Suppressor macrophage treated with lipopolysaccharide for 4 hours (primary cell): Measurements from ENCODE around the gene TMEM175.

ENCODE experiments used
- DNase-seq: peaks from one replicate; pipeline ENCODE4 v3.0.0-alpha.2; 2020

Gene TMEM175

DNA sequence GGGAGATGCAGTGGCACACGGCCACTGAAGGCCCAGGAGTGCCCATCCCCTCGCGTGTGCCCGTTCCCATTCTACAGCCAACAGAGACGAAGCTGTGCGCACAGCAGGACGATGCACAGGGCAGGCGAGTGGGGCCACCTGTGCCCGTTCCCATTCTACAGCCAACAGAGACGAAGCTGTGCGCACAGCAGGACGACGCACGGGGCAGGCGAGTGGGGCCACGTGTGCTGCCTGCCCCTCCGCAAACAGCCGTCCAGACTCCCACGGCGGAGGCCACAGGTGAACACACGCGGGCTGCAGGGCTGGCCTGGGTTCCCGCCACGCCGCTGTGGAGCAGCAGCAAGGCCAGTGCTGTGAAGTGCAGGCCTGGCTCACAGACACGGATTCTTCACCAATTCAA is 32.2 kb upstream of the TMEM175 start:
- no peak for DNase-seq

DNA sequence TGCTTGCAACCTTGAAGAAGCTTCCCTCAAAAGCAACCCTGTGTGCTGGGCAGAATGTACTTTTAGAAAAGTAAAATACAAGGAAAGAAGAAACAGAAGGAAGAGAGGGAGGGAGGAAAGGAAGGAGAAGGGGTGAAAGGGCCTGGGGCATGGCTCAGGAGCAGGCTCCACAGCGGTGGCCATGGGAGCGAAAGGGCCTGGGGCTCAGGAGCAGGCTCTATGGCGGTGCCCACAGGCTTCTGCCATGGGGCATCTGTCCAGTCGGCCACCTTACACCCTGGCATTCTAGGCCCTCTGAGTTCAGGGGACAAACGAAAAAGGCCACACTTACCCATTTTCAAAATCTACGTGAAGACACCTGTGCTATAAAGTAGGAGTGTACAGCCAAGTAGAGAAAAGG is 31.5 kb upstream of the TMEM175 start:
- DNase-seq: no peak

DNA sequence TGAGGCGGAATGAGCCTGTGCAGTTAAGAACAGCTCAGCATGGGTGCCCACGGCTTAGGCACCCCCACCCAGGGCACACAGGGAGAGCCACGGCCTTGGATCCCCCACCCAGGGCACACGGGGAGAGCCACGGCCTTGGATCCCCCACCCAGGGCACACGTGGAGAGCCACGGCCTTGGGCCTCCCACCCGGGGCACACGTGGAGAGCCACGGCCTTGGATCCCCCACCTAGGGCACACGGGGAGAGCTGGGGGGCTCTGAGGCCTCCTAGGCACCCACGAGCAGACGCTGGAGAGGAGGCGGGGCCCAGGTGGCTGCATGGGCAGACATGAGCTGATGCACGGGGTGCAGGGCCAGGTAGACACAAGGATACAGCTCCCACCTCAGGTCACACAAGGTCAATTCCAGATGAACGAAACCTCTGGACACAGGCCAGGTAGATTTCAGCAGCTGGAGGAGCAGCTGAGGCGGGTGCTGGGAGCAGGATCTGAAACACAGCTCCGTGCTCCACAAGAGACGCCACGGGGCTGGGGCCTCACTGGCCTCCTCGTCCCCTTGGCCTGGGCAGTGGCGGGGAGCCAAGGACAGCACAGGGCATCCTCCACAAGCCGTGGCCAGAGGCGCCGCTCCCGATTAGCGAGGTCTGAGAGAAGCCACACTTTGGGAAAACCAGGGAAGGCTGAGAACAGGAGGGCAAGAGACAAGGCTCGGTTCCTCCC is 30.9 kb upstream of the TMEM175 start:
- no peak for DNase-seq

DNA sequence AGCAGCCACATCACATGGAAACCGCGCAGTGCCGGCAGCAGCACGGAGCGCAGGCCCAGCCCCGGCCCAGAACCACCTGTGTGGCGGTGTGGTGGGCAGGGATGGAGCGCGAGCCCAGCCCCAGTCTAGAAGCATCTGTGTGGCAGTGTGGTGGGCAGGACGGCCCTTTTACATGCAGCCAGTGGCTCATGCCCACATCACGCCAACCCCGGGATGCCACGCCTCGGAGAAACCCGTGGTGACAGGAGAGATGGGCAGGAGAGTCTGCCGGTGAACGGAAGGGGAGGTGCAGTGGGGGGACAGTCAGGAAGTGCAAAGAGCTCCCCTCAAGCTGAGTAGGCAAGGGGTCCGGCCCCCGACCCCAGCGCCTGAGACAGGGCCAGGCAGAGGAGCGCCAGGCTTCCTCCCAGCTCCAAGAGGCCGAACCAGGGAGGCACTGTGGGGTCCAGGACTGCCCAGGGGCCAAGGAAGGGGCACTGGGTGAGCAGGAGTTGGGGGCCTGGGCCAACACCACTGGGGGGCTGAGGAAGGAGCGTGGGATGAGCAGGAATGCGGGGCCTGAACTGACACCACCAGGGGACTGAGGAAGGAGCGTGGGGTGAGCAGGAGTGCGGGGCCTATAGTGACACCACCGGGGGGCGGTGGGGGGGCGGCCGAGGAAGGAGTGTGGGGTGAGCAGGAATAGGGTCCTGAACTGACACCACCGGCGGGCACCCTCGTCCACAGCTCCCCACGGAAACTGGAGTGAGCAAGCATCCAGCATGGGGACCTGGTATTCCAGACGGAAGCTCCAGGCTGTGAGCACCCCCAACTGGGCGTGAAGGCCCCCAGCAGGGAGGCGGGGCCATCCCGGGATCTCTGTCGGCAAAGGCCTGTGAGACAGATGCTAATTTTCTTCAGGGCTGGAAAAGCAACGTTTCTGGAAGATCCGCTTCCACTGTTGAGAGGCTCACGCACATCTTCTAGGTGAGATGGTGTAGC is 28.9 kb upstream of the TMEM175 start:
- no peak for DNase-seq

GRCh38 chr4:905485-906338 is 26.5 kb upstream of the TMEM175 start:
- no peak for DNase-seq

- DNase-seq: no peak
These were observed 25.7 kb upstream of the TMEM175 start for GRCh38 chr4:906339-907102.

GRCh38 chr4:907103-907400 is 25.2 kb upstream of the TMEM175 start:
- no peak for DNase-seq

DNA sequence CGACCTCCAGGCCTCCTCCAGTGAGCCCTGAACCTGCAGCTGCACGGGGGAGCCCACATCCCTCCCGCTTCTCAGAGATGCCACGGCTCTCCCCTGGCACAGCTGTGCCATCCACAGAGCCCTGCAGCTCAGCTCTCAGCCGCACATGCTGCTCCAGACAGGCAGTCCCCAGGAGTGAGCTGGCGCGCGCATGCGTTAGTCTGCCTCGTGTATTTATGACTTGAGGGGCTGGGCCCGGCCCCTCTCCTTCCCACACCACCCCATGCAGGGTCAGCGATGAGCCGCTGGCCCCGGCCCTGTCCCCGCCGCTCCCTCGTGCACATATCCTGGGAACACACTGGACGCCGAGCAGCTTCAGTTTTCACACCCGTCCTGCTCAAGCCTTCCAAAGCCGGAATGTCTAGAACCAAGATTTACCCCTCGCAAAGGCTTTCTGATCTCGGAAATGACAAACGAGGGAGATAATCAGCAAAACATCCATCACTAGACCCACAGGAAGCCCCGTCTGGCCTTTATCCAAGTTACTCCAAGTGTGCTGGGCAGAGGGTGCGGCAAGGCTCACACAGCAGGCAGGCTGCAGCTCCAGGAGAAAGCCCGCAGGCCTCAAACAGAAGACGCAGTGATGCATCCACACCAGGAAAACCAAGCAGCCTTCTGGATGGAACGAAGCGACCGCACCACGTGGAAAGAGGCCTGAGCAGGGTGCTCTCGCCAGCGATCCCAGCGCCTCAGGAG is 24.4 kb upstream of the TMEM175 start:
- DNase-seq: no peak

DNA sequence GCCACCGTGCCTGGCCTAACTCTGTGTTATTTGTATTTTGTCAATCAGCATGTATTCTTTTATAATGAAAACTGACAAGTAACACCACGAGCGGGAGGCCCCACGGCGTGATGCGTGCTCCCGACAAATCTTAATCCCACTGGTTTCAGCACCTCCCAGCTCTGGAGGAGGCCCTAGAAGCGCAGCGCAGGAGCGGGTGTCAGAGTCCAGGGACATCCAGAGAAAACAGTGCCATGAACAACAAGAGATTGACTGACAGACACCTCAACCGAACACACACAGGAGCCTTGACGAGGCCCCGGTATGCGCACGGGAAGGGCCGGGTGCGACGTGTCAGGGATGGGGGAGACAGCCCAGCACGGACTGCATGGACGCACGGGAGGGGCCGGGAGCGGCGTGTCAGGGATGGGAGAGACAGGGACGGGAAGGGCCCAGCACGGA is 23.1 kb upstream of the TMEM175 start:
- DNase-seq: no peak

GRCh38 chr4:909821-910220 is 22.4 kb upstream of the TMEM175 start:
- DNase-seq: no peak

GRCh38 chr4:910366-911091 is 21.7 kb upstream of the TMEM175 start:
- DNase-seq: no peak

GRCh38 chr4:911221-911751 is 21.0 kb upstream of the TMEM175 start:
- DNase-seq: no peak

GRCh38 chr4:911871-912490 is 20.3 kb upstream of the TMEM175 start:
- no peak for DNase-seq

GRCh38 chr4:912548-913279 is 19.5 kb upstream of the TMEM175 start:
- no peak for DNase-seq

DNA sequence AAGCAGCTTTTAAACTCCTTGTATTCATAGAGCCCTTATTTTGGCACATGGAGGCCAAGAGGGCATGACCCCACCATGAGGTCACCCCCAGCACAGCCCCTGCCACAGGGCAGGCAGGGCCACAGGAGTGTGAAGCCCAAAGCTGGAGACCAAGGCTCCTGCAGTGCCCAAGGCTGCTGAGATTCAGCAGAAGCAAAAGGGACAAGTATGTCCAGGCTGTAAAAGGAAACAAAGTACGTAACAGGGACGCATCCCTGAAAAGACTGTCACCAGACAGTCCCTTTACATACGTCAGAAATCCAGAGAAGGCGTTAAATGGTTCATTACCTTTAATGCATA is 19.0 kb upstream of the TMEM175 start:
- no peak for DNase-seq

- no peak for DNase-seq
These were observed 17.7 kb upstream of the TMEM175 start for GRCh38 chr4:914531-914930.

GRCh38 chr4:915041-915474 is 17.2 kb upstream of the TMEM175 start:
- DNase-seq: peak; percentile 62

- DNase-seq: peak; percentile 70
These were observed 16.7 kb upstream of the TMEM175 start for GRCh38 chr4:915595-915994.

DNA sequence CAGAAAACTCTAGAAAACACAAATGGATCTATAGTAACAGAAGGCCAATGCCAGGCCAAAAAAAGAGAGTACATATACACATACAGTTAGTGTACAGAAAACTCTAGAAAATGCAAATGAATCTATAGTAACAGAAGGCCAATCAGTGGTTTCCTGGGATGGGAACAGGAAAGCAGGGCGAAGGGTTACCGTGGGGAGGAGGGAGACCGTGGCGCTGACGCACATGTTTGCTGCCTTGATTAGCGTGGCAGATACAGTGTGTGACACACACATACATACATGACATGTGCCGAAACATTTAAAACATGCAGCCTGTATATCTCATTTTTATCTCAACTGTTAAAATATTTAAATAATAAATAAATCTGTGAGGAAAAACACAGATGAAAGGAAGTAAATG is 14.8 kb upstream of the TMEM175 start:
- DNase-seq: no peak

- no peak for DNase-seq
These were observed 14.3 kb upstream of the TMEM175 start for GRCh38 chr4:917992-918391.
